Islet of Langerhans (tissue), 1 donor: Measurements from ENCODE around the gene CFAP97.
"Not testable (repeated sequence)": the region's sequence is repeated elsewhere in the genome, so short reads cannot be mapped to it uniquely, and the experiment has no call there.

Experiments
- FAIRE-seq: peaks from one replicate; lab custom pipeline; 2011; peaks lifted over from hg19 to GRCh38; lab: Jason Lieb, UNC

Gene CFAP97

DNA sequence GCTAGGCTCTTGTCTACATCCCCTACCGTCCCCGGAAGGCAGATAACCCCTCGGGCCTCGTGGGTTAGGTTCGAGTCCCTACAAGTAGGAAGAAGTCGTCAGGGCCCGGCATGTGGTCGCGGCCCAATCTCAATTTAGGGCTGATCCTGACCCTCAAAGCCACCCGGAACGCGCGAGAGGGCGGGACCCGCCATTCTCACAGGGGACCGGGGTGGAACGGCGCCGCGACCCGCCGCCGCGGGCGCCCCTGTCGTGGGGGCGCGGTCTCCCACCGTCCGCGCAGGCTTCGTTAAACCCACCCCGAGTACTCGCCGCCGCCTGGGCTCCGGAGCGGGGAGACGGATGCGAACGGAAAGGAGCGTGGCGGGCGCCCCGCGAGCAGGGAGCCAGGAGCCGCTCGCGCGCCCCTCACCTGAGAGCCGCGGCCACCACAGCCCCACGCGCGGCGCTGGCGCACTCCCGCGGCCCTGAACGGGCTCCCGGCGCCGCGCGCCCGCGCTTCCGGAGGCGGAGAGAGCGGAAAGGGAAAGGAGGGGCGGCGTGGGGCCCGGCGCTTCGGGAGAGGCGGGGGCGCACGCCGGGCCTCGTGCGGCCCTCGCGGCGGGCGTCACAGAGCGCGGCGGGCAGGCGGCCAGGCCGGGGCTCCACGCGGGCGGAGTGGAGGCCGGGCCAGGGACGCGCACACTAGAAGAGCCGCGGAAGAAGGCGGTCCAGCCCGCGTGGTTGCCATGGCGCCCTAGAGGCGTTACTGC, at the start of gene CFAP97:
Gene CFAP97, minus strand, starts transcription at position 515 of the 752 bp plus-strand sequence. CDS start 12,804 bp downstream, outside the sequence.
- FAIRE-seq: no peak

DNA sequence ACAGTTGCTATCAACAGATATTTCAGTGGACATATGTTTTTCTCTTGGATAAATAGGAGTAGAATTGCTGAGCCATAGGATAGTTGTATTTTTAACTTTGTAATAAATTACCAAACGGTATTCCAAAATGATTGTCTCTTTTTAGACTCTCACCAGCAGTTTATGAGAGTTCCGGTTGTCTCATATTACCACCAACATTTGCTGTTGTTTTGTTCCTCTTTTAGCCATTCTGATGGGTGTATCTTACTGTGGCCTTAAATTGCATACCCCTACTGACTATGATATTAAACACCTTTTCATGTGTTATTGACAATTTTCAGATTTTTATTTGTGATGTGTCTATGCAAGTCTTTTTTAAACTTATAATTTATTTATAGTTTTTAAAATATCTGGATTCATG, 45.3 kb upstream of the CFAP97 start:
- no peak for FAIRE-seq

DNA sequence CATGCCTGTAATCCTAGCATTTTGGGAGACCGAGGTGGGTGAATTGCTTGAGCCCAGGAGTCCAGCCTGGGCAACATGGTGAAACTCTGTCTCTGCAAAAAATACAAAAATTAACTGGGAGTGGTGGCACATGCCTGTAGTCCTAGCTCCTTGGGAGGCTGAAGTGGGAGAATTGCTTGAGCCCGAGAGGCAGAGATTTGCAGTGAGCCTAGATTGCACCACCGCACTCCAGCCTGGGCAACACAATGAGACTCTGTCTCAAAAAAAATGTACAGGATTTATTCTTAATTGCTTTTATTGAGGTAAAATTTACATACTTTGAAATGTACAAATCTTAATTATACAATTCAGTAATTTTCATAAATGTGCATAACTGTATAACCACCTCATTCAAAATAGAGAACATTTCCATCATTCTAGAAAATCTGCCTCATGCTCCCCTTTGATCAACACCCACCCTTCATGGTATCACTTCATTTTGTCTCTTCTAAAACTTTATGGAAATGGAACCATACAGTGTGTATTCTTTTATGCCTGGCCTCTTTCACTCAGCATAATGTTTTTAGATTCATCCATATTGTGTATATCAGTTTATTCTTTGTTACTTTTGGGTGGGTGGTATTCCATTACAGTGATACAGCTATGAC, 44.7 kb upstream of the CFAP97 start:
- FAIRE-seq: no peak

DNA sequence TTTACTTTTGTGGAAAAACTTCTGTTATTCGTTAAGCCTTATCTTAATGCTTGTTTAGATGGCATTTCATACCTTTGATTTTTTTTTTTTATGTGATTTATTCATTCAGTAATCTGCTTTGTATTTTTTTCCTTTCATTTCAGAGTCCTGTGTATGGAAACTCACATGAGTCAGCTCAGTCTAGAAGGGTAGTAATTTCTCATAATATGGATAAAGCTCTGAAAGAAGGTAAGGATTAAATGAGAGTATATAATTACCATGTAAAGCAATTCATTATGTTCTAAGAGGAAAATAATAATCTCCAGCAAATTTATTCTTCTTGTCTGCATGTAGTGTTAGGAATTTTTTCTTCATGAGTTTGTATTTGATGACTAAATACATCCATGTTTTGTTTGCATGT, 43.4 kb upstream of the CFAP97 start:
- FAIRE-seq: peak; percentile 89

DNA sequence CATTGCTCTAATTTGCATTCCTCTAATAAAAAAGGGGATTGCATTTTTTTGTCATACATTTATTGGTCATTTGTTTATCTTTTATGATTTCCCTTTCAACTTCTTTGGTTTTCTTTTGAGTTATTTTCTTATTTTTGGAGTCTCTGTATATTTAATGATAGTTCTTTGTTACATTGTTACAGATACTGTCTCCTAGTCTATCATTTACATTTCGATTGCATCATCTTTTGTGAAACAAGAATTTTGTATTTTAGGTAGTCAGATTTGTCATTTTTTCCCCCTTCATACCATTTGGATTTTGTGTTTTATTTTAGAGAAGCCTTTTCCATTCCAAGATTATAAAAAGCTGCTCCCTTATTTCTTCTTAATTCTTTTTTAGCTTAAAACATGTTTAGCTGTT, 42.7 kb upstream of the CFAP97 start:
- no peak for FAIRE-seq

DNA sequence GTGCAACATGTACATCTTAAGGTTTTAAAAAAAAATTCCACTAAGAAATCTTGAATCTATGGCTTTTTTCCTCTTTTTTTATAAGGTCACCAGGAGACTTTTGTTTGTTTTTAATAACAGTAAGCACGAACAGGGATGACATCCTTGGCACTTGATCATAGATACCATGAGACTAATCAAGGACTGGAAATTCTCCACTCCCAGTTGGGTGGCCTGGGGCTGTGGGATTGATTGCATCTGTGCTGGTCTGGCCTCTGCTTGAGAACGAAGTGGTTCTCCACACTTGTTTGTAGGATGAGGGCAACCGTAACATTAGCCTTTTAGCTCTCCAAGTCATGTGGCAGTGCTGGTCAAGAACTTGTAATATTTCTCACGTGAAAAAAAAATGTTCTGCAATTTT, 41.0 kb upstream of the CFAP97 start:
- no peak for FAIRE-seq

DNA sequence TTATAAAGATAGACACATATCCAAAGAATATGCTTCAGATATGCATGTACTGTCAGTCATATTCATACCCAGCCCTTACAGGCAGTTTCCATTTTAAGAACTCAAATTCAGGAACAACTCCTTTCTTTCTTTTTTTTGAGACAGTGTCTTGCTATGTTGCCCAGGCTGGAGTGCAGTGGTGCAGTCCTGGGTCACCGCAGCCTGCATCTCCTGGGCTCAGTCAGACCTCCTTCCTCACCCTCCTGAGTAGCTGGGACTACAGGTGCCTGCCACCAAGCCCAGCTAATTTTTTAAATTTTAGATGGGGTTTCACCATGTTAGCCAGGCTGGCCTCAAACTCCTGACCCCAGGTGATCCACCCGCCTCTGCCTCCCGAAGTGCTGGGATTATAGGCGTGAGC, 40.1 kb upstream of the CFAP97 start:
- no peak for FAIRE-seq

DNA sequence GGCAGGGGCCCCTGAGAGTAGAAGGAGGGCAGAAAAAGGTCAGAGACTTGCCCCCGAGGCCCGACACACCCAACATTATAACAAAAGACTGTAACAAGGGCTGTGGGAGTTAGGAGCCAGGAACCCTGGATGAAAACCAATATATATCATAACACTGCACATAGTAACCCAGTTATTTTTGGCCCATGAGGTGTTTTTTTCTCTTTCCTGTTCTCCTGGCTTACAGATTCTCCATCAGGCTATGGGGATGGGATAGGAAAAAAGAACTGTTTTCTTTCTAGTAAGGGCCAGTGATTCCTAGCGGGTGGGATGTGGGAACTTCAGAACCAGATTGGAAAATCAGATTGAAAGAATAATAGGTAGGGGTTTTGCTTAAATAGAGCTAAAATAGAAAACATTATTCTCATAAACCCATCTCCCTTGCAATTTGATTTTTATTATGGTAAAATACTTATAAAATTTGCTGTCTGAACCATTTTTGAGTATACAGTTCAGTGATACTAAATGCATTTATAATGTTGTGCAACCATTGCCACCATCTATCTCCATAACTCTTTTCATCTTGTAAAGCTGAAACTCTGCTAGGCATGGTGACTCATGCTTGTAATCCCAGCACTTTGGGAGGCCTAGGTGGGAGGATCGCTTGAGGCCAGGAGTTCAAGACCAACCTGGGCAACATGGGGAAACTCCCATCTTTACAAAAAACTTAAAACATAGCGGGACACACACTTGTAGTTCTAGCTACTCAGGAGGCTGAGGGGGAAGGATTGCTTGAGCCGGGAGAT, 39.1 kb upstream of the CFAP97 start:
- no peak for FAIRE-seq

DNA sequence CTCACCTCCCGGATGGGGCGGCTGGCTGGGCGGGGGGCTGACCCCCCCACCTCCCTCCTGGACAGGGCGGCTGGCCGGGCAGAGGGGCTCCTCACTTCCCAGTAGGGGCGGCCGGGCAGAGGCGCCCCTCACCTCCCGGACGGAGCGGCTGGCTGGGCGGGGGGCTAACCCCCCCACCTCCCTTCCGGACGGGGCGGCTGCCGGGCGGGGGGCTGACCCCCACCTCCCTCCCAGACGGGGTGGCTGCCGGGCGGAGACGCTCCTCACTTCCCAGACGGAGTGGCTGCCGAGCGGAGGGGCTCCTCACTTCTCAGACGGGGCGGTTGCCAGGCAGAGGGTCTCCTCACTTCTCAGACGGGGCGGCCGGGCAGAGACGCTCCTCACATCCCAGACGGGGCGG, 36.7 kb upstream of the CFAP97 start:
- not testable (repeated sequence) for FAIRE-seq

DNA sequence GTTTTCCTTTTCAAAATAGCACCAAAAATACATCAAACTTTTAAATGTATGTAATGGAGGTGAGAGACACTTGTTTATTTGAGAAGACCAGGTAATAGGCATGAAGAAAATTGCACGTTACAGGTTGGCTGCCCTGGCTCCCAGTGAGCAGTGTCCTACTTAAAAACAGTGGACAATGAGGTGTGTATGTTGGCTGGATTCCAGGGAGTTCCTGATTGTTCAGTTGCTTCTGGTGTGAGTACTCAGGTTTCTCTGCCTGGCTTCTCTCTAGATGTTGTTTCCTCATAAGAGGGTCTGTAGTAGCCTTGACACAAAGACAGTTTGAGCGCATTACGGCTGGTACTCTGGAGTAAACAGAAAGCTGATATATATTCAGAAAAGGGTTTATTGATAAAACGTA, 35.0 kb upstream of the CFAP97 start:
- FAIRE-seq: no peak

DNA sequence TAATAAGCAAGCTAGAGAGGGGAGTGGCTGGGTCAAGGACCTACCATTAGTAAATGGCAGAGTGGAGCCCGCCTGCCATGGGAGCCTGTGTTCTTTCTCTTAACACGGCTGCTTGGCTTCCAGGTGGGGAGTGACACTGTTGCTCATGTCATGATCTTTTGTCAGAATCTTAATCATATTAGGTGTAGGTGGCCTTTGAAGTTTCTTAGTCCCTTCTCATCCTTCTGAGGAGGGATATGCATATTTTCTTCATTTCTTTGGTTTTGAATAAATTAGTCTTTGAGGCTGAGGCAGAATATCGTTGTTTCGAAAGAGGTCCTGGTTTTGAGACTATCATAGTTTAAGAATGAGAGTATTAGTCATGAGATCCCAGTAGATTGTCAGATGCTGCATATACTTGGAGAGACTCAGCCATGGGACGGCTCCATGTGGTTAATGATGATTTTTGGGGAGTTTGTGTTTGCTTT, 34.4 kb upstream of the CFAP97 start:
- no peak for FAIRE-seq

DNA sequence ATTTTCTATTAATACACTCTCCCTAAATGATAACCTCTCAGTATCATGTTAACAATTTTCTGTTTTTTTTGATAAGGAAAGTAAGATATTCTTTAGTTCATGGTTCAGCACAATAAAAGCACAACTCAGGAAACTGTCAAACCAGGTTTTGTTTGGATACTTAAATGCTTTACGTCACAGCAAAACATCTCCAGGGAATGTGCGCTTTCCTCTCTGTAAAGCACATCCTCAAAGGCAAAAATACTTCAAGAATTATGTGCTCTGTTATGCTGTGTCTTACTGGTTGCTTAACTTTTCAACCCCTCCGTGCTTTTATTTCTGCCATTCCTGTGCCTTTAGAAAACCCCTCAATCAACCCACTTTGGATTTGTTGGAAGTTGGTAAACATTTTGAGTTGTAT, 33.4 kb upstream of the CFAP97 start:
- no peak for FAIRE-seq

DNA sequence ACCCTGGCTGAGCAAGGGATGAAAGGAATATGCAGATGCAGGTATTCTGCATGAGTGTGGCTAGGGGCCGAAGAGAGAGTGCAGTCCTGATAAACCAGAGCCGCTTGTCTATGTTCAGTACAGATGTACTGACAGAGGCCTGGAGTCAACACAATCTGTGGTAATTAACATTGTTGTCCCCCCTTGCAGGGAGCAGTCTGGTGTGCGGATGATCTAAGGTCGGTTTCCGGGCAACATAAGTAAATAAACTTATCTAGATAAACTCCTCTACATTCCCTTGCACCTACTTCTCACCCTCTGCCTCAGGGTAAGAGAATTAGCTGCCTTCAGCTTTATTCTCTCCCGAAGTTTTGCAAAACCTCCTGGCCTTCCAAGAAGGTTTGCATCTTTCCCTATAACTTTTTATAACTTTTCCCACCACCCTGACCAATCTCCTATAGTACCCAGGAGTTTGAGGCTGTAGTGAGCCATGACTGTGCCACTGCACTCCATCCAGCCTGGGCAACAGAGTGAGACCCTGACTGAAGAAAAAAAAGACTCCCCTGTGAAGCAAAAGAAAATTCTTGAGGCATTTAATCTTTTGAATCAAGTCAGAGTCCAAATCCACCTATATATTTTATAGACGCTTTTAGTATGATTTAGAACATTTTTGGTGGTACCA, 32.2 kb upstream of the CFAP97 start:
- no peak for FAIRE-seq

DNA sequence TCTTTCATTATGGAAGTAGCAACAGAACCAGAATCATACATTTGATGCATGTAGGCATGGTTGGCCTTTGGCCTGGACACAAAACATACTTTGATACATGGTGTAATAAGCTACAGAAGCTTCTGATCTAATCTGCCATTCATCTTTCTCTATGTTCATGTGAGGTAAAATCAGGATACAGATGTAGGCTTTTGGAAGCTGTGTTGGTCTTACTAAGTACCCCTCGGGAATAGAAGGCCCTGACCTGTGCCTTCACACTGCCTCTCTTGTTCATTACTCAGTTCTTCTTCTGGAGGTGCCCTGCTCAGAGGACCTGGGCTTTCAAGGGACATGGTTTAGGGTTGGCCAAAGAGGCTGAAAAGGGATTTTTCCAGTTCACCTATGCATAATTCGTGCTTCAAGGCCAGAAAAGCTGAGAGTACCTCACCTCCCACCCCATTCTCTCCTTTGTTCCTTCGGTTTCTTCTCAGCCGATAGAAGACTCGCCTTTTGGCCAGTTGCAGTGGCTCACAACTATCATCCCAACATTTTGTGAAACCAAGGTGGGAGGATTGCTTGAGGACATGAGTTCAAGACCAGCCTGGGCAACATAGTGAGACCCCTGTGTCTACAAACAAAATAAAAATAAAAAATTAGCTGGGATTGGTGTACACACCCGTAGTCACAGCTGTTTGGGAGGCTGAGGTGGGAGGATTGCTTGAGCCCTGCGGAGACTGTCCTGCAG, 31.5 kb upstream of the CFAP97 start:
- FAIRE-seq: no peak

DNA sequence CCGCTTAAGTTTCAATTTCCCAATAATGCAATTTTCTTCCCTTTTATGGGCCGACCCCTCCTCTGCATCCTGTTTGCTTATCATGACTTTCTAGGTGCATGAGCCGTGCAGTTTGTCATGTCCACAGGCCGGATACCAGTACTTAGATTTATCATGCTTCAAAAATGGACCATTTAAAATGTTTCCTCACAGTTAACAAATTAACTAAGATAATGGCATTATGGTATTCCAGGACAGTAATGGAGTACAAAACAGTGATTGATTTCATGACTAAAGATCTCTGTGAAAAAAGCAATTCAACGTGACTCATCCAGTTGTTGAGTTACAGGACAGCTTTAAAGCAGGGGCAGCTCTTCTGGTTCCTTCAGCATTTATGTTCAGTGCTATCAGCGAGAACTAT, 28.6 kb upstream of the CFAP97 start:
- peak; percentile 92 for FAIRE-seq

DNA sequence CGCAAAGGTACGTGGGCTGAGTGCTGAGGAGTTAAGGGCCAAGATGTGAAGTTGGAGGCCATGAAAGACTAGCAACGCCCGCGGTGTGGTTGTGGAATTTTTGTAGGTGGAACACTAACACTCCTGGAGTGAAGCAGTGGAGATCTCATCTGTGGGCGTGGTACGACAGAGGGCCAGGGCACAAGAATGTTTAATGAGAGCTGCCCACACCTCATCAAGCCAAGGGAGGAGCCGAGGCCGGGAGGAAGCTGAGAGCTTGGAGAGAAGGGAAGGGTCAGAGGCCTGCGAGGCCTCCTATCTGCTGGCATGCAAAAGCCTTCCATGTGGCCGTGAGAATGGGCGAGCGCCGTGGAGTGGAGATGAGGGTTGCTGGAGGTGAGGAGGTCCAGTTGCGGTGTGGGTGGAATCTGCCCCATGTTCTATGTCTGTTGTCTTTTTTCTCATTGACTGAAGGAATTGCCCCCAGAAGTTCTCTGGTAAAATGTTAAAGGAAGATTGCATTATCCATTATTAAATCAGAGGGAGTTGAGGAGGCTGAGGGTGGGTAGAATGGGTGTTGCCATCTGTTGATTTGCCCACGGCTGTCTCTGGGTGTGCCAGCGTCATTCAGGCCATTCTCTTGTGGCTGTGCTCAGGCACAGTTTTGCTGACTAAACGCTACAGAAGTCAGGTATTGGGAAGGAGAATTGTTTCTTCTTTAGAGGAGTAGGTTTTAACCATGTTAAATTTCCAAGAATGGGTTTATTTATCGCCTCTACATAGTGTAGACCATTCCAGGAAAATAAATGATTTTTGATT, 25.4 kb upstream of the CFAP97 start:
- no peak for FAIRE-seq

DNA sequence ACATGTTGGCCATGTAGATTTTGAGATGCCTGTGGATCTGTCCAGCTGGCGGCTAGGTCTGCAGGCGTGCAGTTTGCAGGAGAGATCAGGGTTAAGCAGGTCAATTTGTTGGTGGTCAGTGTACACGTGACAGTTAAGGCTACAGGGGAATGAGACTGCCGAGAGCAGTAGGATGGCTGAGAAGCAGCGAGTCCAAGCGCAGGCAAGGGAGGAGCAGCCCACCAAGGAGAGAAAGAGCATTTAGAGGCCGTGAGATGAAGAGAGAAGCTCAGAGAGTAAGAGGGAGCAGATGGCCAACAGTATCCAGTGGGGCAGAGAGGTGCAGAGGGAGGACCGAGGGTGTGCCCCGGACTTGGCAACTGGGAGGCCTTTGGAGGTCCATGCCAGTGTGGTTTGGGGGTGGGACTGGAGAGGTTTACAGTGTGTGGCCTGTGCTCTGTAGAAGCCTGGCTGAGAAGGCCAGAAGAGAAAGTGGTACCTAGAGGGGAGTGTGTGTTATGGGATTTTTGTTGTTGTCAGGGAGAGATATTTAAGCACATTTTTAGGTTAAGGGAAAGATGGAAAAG, 24.0 kb upstream of the CFAP97 start:
- no peak for FAIRE-seq

DNA sequence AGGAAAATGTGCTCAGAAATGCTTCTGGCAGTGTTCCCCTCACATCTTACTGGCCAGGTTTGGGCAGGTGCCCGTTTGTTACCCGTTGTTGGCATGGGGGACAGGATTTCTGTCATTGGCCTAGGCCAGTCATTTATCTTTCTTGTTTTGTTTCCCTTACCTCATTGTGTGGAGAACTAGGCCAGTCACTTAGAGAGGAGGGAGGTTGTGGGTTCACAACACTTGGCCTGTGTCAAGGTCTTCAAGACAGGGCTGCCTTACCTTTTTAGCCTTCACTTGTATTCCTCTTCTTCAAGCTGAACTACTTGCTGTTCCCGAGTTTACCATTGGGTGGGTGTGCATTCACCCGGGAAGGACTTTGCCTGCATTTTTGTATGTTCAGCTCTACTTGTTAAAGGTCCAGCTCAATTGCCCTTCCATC, 23.3 kb upstream of the CFAP97 start:
- FAIRE-seq: no peak

DNA sequence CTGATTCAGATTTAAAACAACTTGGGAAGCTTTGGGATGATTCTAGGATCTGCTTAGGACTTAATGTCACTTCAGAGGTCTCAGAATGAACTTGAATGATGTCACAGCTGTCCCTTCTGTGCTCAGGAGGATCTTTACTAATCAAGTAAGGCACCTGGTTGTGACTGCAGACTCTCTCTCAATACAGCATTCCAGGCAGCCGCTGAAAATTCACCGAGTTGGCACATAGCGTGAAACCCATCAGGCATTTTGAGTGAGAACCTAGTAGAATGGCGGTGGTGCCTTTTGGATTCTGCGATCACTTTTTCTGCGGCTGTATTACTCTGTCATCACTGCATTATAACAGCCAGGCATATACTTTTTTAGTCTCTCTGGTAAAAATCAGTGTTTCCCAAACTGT, 22.1 kb upstream of the CFAP97 start:
- no peak for FAIRE-seq

DNA sequence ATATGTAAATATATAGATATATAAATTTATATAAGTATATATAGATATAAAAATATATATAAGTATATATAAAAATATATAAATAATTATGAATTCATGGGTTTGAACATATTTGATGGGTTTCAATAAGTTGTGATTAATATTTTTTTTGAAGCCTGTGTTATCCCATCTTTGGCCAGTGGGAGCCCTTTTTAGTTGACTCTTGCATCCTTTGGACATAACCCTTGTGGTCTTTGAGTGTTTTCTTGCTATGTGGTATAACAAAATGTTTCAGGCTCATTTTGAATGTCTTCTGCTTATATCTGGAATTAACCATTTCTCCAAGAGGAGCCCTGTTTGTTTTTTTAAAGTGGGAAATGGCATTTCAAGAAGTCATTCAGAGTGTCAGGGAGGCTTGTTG, 20.8 kb upstream of the CFAP97 start:
- FAIRE-seq: no peak

DNA sequence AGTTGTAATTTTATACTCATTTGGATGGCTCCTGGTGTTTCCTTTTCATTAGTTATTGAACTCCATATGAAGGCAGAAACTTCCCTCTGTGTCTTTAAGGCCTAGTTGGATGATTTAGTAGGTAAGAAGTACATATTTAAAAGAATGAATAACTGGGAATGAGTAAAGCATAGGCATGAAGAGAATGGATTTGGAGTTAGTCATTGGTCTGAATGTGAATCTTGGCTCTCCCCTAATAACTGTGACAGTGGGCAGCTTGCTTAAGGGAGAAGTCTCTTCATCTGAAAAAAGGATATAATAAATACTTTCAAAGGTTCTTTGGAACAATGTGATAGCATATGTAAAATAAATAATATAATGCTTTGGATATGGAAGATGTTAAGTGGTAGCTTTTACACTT, 18.8 kb upstream of the CFAP97 start:
- no peak for FAIRE-seq
